HTR-8/SVneo (cell line): ENCODE data around the gene SLC16A5.
A peak's percentile ranks its signal among the peaks of the same experiment; 100 is the strongest.
"Not testable (repeated sequence)": the region's sequence is repeated elsewhere in the genome, so short reads cannot be mapped to it uniquely, and the experiment has no call there.

Experiments
- DNase-seq: peaks from one replicate; pipeline ENCODE4 v3.0.0; 2011; ENCODE audit warnings: low spot score, mixed read lengths; ENCODE audit not compliant: insufficient read length
- FAIRE-seq: peaks from 2 replicates; lab custom pipeline; 2011; peaks lifted over from hg19 to GRCh38; lab: Jason Lieb, UNC

Gene SLC16A5

GRCh38 chr17:75105126-75106080 lies 17.6 kb downstream of the SLC16A5 start:
- FAIRE-seq = peak; percentile 54

GRCh38 chr17:75108193-75108592 lies 20.4 kb downstream of the SLC16A5 start:
- FAIRE-seq = no peak
- DNase-seq = no peak

More at GRCh38 chr17:75105126-75106080, 17.6 kb downstream of the SLC16A5 start:
- DNase-seq = peak; percentile 77

- no peak for DNase-seq
- no peak for FAIRE-seq
Observed at GRCh38 chr17:75109046-75109406, 21.3 kb downstream of the SLC16A5 start.

- peak; percentile 95 for FAIRE-seq
Observed at GRCh38 chr17:75109407-75110233, 21.9 kb downstream of the SLC16A5 start, which contains the start of gene ARMC7. Gene ARMC7 (plus strand): TSS chr17:75109969. CDS start chr17:75110289, 320 bp downstream.

GRCh38 chr17:75110234-75110937 lies 22.6 kb downstream of the SLC16A5 start:
- no peak for FAIRE-seq
- no peak for DNase-seq

More at GRCh38 chr17:75109407-75110233, 21.9 kb downstream of the SLC16A5 start, which contains the start of gene ARMC7:
- DNase-seq = peak; percentile 98

DNA sequence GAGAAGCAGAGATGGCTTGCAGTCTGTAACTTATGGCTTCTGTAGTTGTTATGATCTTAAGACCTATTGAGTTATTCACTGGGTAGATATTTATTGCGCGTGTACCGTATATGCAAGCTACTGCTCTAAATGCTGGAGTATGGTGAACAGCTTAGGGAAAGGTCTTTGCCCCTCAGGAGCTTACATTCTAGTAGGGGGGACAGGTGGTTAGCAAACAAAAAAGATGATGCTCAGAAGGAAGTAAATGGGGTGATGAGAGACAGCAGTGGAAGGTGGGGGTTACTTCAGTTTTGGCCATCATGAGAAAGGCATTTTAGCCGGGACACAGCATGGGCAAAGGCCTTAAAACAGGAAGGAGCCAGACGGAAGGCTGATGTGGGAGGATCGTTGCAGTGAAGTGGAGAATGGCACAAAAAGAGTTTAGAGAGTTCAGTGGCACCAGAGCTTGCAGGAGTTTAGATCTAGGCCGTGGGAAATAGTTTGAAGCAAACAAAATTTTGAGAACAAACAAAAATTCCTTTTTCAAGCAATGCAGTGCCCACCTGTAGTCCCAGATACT lies 24.1 kb downstream of the SLC16A5 start:
- no peak for DNase-seq

GRCh38 chr17:75113798-75114551 lies 26.2 kb downstream of the SLC16A5 start:
- DNase-seq (peak; percentile 92), FAIRE-seq (peak; percentile 86)

More for the DNA sequence above, 24.1 kb downstream of the SLC16A5 start:
- no peak for FAIRE-seq

GRCh38 chr17:75114552-75115314 lies 27.0 kb downstream of the SLC16A5 start:
- FAIRE-seq (no peak), DNase-seq (no peak)

- FAIRE-seq = no peak
Observed at GRCh38 chr17:75115555-75115954, 27.8 kb downstream of the SLC16A5 start.

GRCh38 chr17:75116737-75117136 lies 29.0 kb downstream of the SLC16A5 start:
- DNase-seq = no peak
- no peak for FAIRE-seq

More at GRCh38 chr17:75115555-75115954, 27.8 kb downstream of the SLC16A5 start:
- no peak for DNase-seq

- no peak for DNase-seq
Observed at GRCh38 chr17:75118307-75118706, 30.6 kb downstream of the SLC16A5 start.

DNA sequence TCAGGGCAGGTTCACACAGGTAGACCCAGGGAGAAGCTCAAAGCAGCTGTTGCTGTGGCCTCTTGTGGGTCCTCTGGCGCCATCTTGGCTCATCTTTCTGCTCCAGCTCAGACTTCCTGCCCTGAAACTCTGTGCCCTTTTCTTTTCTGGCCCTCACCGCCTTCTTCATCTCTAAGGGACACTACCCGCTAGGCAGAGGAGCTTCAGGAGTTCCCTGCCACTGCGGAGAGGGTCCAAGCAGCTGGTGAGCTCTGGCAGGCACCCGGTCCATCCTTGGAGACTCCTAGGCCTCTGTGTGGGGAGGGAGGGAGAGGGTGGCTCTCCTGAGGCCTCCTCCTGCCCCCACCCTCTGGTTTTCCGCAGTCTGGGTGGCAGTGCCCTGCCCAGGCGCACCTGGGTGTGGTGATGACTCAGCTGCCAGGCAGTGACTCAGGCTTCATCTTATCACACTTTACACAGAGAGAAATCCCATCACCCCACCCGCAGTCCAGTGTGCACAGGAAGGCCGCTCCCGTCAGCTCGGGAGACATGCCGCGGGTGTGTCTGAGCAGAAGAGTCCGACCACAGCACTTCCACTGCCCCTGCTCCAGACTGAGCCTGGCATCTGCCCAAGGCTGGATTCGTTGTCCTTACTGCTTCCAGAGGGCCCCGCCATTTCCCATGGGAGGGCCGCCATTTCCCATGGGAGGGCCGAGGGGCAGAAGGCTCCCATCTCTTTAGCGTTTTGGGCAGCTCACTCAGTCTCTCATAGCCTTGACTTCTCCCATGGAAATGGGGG lies 36.5 kb downstream of the SLC16A5 start:
- DNase-seq = peak; percentile 97
- peak; percentile 96 for FAIRE-seq

More at GRCh38 chr17:75118307-75118706, 30.6 kb downstream of the SLC16A5 start:
- FAIRE-seq = no peak

DNA sequence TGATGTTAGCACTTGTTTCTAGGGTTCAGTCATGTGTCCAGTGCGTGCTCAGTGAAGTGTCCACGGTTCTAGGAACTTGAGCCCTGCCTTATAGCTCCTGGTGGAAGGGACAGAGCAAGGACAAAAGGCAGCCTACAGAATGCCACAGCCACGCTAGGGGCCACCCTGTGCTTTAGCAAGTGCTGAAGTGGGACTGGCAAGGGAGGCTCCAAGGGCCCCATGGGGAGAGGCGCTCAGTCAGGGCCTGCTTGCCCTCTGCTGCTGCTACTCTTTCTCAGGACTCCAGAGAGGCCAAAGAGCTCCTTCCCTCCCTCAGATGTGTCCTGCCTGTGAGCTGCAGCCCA lies 37.0 kb downstream of the SLC16A5 start:
- DNase-seq = no peak
- no peak for FAIRE-seq

DNA sequence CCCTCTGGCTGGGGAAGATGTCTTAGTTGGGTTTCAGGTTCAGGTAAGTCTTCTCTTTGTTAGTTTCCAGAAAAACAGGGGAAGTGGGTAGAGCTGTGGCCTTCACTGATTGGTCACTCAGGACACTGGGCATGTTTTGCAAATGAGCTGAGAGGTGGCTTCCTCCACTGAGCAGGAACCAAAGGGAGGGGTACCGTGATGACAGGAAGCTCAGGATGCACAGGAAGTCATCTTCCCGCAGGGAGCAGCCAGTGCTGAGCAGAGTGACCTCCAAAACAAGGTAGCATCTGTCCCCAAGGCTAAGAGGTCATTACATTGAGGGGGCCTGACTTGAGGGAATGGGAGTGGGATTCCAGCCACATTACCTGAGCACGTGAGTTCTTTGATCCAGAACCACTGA lies 38.2 kb downstream of the SLC16A5 start:
- no peak for DNase-seq
- no peak for FAIRE-seq

DNA sequence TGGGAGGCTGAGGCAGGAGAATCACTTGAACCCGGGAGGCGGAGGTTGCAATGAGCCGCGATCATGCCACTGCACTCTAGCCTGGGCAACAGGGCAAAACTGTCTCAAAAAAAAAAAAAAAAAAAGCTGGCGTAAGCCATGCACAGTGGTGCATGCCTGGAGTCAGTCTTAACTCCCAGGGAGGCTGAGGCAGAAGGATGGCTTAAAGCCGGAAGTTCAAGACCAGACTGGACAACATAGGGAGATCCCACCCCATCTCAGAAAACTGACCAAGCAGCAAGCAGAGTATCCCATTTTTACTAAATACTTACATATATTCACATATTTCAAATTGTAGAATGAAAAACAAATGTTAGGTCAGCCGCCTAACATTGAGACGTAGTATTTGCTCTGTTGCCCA lies 39.2 kb downstream of the SLC16A5 start:
- FAIRE-seq (no peak), DNase-seq (no peak)

- not testable (repeated sequence) for FAIRE-seq, DNase-seq
Observed at GRCh38 chr17:75127936-75128335, 40.2 kb downstream of the SLC16A5 start.

GRCh38 chr17:75128694-75129505 lies 41.1 kb downstream of the SLC16A5 start:
- FAIRE-seq = no peak
- DNase-seq = no peak
